ENCODE data around the gene COL4A2. TPM values are rescaled to one million over a fixed set of nuclear protein-coding genes. Genes with fewer than 3 reads are reported as not detected.

COL4A2 gene
- total RNA-seq, 1 experiment from 2014 or later: 1.6 TPM

GRCh38 chr13:110478405-110479214 lies 171.5 kb downstream of the COL4A2 start:
- POLR2A ChIA-PET: no interaction called here
- RAD21 ChIA-PET (ENCODE audit: low non-redundant PET in 1 of 2, low total read pairs in 2 of 2, uncharacterized antibody in 2 of 2, unreplicated experiment in 2 of 2): no interaction called here
- no peak overlapping the region for H3K9ac ChIP-seq (ENCODE audit: low read length)
- CTCF ChIA-PET: no interaction called here
- BruUV-seq (replicated peaks): no TSS peak
- TF ChIP-seq EZH2phosphoT487 (IDR thresholded peaks at IDR 0.05; ENCODE audit: borderline replicate concordance) (no peak), CTCF (IDR thresholded peaks at IDR 0.05 in 2 of 3, conservative IDR thresholded peaks at IDR 0.05 in 1 of 3; ENCODE audit: borderline replicate concordance in 1 of 3, insufficient read depth in 1 of 3, low read depth in 2 of 3, low read length in 2 of 3) (no peak), SP1 (IDR thresholded peaks at IDR 0.05; ENCODE audit: low read depth) (no peak), SIN3A (IDR thresholded peaks at IDR 0.05; ENCODE audit: low read depth) (no peak), CEBPB (IDR thresholded peaks at IDR 0.05; ENCODE audit: low read depth) (no peak), EGR1 (IDR thresholded peaks at IDR 0.05; ENCODE audit: low read depth) (no peak)
- H3K36me3 ChIP-seq (ENCODE audit: control insufficient read depth in 1 of 2, insufficient read depth in 2 of 2, low read length in 2 of 2): no peaks in the 10 kb centered on the region
- peaks cover 9% of the 10 kb centered on the region; the same call in 1 of the 2 replicates for H3K27me3 ChIP-seq (ENCODE audit: insufficient read depth, low read length)
- no peak overlapping the region for H3K27ac ChIP-seq (ENCODE audit: low read depth, low read length)
- no peaks in the 10 kb centered on the region for H3K9me2 ChIP-seq (ENCODE audit: insufficient read depth)
- no peaks in the 10 kb centered on the region for H3K4me1 ChIP-seq (ENCODE audit: control insufficient read depth in 1 of 2, insufficient read depth in 2 of 2, low read length in 2 of 2)
- H3K4me2 ChIP-seq (ENCODE audit: low read length): no peak overlapping the region
- no peak overlapping the region for H3K4me3 ChIP-seq (replicated peaks in 1 of 2; ENCODE audit: low read depth in 1 of 2, low read length in 2 of 2)
- no peak for DNase-seq (ENCODE audit: low read depth, low spot score)
- H2AFZ ChIP-seq (ENCODE audit: low read depth, low read length, poor library complexity, severe bottlenecking): no peak overlapping the region
- no peak for ATAC-seq
- intact Hi-C loops (cut with micrococcal nuclease): no loop called here
- no peaks in the 10 kb centered on the region for H3K79me2 ChIP-seq (ENCODE audit: insufficient read depth, low read length)
- H3K9me3 ChIP-seq (ENCODE audit: control insufficient read depth in 1 of 2, insufficient read depth in 1 of 2, low read depth in 1 of 2, low read length in 2 of 2): no peaks in the 10 kb centered on the region
- H4K20me1 ChIP-seq (ENCODE audit: insufficient read depth): no peaks in the 10 kb centered on the region

DNA sequence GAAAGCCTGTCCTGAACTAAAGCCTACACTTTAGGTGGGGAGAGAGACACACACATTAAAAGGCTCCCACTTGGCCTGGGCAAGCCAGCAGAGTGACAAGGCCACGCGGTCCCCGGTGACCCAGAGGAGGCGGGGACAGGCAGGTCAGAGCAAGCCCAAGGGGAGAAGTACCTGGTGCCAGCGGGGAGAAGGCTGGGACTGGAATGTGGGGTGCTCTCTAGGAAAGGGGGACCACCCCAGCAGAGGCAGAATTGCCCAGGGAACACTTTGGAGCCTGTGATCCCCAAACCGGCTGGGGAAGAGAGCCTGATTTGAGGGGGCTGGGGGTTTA lies 172.1 kb downstream of the COL4A2 start:
- no peak overlapping the region for H3K9ac ChIP-seq (ENCODE audit: low read length)
- TF ChIP-seq FOSL1 (IDR thresholded peaks at IDR 0.05; ENCODE audit: low read depth): no peak
- TF ChIP-seq JUND (IDR thresholded peaks at IDR 0.05): no peak
- TF ChIP-seq CTCF (IDR thresholded peaks at IDR 0.05 in 2 of 3, conservative IDR thresholded peaks at IDR 0.05 in 1 of 3; ENCODE audit: borderline replicate concordance in 1 of 3, insufficient read depth in 1 of 3, low read depth in 2 of 3, low read length in 2 of 3): no peak
- TF ChIP-seq SIN3A (IDR thresholded peaks at IDR 0.05; ENCODE audit: low read depth): no peak
- no peaks in the 10 kb centered on the region for H4K20me1 ChIP-seq (ENCODE audit: insufficient read depth)
- no peak overlapping the region for H3K4me2 ChIP-seq (ENCODE audit: low read length)
- no peak overlapping the region for H3K4me3 ChIP-seq (replicated peaks in 1 of 2; ENCODE audit: low read depth in 1 of 2, low read length in 2 of 2)
- no peak overlapping the region for H2AFZ ChIP-seq (ENCODE audit: low read depth, low read length, poor library complexity, severe bottlenecking)
- no TSS peak for BruUV-seq (replicated peaks)
- no peaks in the 10 kb centered on the region for H3K9me3 ChIP-seq (ENCODE audit: control insufficient read depth in 1 of 2, insufficient read depth in 1 of 2, low read depth in 1 of 2, low read length in 2 of 2)
- H3K27ac ChIP-seq (ENCODE audit: low read depth, low read length): no peak overlapping the region
- no peaks in the 10 kb centered on the region for H3K36me3 ChIP-seq (ENCODE audit: control insufficient read depth in 1 of 2, insufficient read depth in 2 of 2, low read length in 2 of 2)
- H3K79me2 ChIP-seq (ENCODE audit: insufficient read depth, low read length): no peaks in the 10 kb centered on the region
- intact Hi-C loops (cut with micrococcal nuclease): no loop called here
- no peak for ATAC-seq
- ChIA-PET CTCF (no interaction called here), POLR2A (no interaction called here), RAD21 (ENCODE audit: low non-redundant PET in 1 of 2, low total read pairs in 2 of 2, uncharacterized antibody in 2 of 2, unreplicated experiment in 2 of 2) (no interaction called here)
- H3K4me1 ChIP-seq (ENCODE audit: control insufficient read depth in 1 of 2, insufficient read depth in 2 of 2, low read length in 2 of 2): no peaks in the 10 kb centered on the region
- no peak for DNase-seq (ENCODE audit: low read depth, low spot score)
- peaks cover 9% of the 10 kb centered on the region; the same call in 1 of the 2 replicates for H3K27me3 ChIP-seq (ENCODE audit: insufficient read depth, low read length)
- H3K9me2 ChIP-seq (ENCODE audit: insufficient read depth): no peaks in the 10 kb centered on the region
